Amygdala (tissue), 56 donors: ENCODE measurements around the gene LRP3.

Experiments used
- DNase-seq, 56 donors: peaks; one replicate each; lab custom pipeline; 2025; lab: John Stamatoyannopoulos, UW

The LRP3 gene

GRCh38 chr19:33248954-33249613 lies 55.0 kb downstream of the LRP3 start:
- no peak for DNase-seq

GRCh38 chr19:33249740-33250366 lies 55.7 kb downstream of the LRP3 start:
- no peak for DNase-seq

- DNase-seq = no peak
Observed at GRCh38 chr19:33250500-33250899, 56.4 kb downstream of the LRP3 start.

GRCh38 chr19:33251076-33251475 lies 56.9 kb downstream of the LRP3 start:
- DNase-seq = no peak

GRCh38 chr19:33251526-33252090 lies 57.5 kb downstream of the LRP3 start:
- DNase-seq = no peak

- DNase-seq = no peak
Observed at GRCh38 chr19:33252418-33252962, 58.4 kb downstream of the LRP3 start.

- DNase-seq = peak in 3 of 56 donors; percentile 20 to 28 (median 26)
Observed at GRCh38 chr19:33252971-33253370, 58.8 kb downstream of the LRP3 start.

- no peak for DNase-seq
Observed at GRCh38 chr19:33254245-33254824, 60.2 kb downstream of the LRP3 start.

GRCh38 chr19:33255781-33256180 lies 61.7 kb downstream of the LRP3 start:
- no peak for DNase-seq

GRCh38 chr19:33256261-33256660 lies 62.1 kb downstream of the LRP3 start:
- peak in 1 of 56 donors; percentile 18 for DNase-seq

GRCh38 chr19:33257828-33258227 lies 63.7 kb downstream of the LRP3 start:
- DNase-seq = no peak
